Lung microvascular endothelial cell (primary cell): ENCODE measurements around the gene LRRC10B. TPM values are rescaled to one million over a fixed set of nuclear protein-coding genes. Genes with fewer than 3 reads are reported as not detected.
"Not testable (repeated sequence)": the region's sequence is repeated elsewhere in the genome, so short reads cannot be mapped to it uniquely, and the experiment has no call there.

Experiments
- DNase-seq, 2 donors: peaks; one replicate each; pipeline versions ENCODE4 v3.0.0 to v3.0.0-alpha.2; 2010; ENCODE audit warnings: low read depth in 2 of 2
- total RNA-seq: library from RNA; depleted of rRNA; stranded (reverse); fragments of >200 nt; gene quantifications from 2 replicates; pipeline ENCODE4 v1.2.1, GENCODE V29; 2014

LRRC10B gene
- total RNA-seq: not detected in 2 replicates

DNA sequence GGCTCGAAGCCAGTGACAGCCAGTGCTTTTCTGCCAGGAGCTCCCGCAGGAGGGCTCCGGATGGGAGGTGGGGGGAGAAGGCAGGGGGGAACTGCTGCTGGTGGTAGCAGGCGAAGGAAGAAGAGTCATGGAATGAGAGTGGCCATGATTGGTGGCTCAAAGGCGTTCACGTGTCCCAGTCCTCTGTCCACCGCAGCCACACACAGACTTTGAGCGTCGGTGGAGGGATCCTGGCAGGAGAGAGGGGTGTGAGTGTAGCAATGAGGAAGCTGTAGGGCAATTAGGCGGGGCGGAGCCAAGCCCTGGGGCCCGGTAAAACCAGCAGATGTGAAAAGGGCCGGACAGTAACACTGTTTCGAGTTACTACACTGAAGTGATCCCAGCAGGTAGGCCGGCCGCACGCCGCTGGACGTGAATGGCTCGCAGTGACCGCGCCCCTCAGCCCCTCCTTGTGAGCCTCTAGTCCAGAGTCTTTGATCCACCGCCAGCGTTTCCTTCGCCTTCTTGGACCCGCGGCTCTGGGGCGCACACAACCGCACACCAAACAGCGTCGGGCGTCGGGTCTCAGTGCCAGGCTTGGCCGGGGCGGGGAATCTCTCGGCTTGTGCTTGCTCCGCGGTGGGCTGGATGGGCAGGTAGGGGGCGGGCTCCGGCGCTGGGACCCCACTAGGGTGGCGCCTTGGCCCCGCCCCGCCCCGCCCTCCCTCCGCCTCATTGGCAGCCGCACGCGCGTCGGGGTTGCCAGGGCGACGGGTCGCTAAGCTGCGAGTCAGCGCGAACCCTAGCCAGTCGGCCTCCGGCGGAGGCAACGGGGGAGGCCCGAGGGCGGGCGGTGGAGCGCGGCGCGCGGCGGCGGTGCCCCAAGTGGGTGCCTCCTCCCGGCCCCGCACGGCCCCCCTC lies at the start of gene LRRC10B:
Gene LRRC10B, plus strand, starts transcription at position 788 of the 900 bp plus-strand sequence. CDS start 250 bp downstream, outside the sequence.
- no peak for DNase-seq

DNA sequence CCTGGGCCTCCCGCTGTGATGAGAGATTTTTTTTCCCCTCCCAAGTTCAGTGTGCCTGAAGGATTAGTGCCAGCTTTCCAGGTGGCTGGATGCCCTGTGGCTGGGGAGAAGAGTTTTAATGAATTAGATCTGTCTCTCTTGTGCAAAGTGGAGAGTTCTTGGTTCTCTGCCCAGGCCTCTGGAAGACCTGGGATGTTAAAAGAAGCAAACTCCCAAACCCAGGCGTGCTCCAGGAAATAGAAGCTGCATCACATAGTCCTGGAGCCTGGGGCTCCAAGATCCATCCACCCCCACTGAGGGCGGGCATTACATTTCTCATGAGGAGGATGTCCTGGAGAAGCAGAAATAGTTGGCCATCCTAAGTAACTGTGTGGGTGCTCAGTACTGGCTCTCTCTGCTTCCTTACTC lies 48.1 kb upstream of the LRRC10B start:
- DNase-seq: no peak

DNA sequence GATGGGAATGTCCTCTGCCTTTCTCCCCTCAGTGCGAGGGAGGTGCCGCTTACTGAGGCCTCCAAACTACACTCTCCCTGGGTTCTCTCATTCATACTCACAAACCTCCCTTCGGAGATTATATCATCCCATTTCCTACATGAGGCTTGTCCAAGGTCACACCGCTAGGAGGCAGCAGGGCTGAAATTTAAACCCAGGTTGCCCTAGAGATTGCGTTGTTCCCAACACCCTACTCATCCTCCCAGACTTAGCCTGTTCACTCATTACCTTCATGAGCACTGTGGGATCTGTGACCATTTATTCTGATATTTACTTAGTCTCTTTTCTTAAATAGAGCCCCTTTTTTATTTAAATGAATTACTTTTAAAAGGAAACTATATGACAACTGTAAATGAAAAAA lies 47.6 kb upstream of the LRRC10B start:
- DNase-seq: no peak

DNA sequence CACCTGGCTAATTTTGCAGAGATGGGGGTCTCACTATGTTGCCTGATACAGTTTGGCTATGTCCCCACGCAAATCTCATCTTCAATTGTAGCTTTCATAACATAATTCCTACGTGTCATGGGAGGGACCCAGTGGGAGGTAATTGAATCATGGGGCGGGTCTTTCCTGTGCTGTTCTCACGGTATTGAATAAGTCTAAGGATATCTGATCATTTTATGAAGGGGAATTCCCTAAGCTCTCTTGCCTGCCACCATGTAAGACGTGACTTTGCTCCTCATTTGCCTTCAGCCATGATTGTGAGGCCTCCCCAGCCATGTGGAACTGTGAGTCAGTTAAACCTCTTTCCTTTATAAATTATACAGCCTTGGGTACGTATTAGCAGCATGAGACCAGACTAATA lies 40.9 kb upstream of the LRRC10B start:
- not testable (repeated sequence) for DNase-seq

DNA sequence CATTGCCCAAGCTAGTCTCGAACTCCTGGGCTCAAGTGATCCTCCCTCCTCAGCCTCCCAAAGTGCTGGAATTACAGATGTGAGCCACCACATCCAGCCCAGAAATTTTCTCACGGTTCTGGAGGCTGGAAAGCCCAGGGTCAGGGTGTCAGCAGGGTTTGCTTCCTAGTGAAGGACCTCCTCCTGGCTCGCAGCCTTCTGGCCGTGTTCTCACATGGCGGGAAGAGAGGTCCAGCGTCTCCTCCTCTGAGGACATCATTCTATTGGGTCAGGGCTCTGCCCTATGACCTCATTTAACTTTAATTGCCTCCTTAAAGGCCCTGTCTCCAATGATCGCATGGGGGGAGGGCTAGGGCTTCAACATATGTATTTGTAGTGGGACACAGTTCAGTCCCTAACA lies 40.5 kb upstream of the LRRC10B start:
- no peak for DNase-seq

DNA sequence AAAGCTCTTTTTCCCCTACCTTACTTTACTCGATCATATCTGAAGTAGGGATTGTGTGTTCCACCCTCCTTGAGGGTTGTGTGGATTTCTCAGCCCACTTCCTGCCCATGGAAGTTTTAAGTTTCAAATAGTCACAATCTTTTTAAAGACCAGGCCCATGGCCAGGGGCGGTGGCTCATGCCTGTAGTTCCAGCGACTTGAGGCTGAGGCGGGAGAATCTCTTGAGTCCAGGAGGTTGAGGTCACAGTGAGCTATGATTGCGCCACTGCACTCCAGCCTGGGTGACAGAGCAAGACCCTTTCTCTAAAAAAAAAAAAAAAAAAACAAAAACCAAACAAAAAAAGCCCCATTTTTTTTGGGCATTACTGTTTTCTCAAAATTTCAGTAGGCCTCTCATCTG lies 36.3 kb upstream of the LRRC10B start:
- no peak for DNase-seq

DNA sequence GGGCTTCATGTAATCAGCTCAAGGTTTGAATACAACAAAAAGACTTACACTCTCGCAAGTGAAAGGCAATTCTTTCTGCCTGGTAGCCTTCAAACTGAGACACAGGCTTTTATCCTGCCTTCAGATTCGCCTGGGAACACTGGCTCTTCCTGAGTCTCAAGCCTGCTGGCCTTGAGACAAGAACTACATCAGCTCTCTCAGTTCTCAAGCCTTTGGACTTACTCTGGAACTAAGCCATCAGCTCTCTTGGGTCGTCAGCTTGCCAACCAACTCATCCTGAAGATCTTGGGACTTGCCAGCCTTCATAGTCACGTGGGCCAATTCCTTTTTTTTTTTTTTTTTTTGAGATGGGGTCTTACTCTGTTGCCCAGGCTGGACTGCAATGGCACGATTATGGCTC lies 35.7 kb upstream of the LRRC10B start:
- no peak for DNase-seq

DNA sequence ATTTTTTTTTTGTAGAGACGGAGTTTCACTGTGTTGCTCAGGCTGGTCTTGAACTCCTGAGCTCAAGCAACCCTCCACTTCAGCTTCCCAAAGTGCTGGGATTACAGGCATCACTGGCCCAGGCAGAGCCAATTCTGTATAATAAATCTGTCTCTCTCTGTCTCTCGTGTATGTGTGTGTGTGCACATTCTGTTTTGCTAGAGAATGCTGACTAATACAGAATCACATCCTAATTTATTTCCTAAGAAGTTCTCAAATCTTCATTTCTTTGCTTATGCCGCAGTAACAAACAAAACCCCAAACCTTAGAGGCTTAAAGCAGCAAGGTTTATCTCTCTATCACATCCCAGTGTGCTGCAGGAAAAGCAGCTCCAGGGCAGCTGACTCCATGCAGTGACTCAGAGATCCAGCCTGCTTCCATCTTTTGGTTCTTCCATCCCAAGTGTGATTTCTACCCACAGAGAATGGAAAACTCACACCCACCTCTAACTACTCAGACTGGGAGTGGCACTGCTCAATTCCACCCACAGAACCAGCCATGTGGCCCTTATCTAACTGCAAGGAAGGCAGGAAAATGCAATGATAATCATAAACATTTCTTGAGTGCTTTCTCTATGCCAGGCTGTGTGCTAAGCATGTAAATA lies 35.1 kb upstream of the LRRC10B start:
- DNase-seq: no peak

DNA sequence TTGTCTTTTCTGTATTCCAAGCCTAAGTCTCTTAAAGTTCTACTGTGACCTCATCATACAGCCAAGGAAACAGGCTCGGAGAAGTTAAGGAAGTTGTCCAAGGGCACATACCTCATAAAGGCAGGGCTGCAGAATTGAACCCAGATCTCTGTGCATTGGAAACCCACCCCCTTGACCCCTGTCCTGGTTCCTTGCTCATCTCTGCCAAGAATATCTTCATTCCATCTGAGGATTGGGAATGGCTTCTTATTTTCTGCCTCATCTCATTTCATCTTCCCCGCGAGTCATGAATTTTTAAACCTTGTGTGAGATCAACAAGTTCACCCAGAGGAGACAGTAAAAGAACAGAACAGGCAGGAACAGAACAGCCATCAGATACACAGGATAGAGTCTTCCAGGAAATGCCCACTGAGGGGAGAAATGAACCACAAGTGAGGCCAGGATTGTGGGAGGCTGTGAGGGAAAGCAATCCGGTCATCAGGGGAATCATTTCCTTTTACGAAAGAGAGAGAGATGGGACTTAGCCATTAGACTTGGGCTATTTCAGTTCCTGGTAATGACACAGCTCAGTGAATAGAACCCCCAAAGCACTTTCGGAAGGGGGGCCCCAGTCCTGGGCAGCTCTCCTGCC lies 34.4 kb upstream of the LRRC10B start:
- DNase-seq: no peak

DNA sequence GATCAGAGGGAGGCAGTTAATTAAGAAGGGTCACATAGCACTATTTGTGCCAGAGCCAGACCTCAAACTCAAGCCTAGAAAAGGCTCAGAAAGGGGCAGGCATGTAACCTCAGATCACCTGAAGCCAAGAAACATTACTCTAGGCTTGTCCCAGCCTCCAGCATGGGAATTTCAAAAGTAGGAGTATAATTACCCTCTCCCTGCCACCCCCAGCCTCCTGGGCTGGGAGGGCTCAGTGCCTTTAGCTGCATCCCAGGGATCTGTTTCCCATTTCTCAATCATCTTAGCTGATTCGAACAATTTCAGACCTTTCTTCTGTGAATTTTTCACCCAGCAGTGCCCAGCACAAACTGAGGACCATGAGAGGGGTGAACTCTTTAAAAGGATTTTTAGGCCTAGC lies 33.1 kb upstream of the LRRC10B start:
- DNase-seq: no peak

DNA sequence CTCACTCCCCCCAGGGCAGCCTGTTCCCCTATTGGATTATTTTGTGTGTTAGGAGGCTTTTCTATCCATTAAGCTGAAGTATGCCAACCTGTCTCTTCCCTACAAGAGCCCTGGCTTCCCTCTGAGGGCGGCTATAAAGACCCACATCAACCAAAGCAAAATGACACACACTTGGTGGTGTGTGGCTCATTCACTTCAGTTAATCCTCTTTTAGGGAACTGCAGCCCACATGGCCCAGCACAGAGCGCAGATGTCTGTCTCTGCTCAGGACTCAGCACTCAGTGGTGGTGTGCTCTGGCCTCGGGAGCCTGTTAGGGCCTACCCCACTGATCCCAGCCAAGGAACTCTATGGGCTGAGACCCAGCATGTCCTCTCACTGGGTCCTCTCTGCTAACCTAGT lies 32.2 kb upstream of the LRRC10B start:
- no peak for DNase-seq

DNA sequence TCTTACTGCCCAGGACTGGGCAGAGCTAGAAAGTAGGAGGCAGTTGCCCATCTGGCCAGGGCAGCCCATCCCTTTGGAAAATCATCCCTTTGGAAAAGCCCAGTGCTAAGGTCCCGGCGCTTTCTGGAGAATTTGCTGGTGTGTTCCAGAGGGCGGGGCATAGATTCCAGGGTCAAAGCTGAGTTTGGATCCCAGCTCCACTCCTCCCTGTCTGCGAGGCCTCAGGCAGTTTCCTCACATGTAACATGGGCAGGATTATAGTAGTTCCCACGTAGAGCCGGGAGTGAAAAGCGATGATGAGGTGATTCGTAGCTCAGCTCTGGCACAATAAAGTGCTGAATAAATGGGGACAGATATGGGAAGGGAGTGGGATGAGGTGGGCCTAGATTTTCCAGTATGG lies 31.4 kb upstream of the LRRC10B start:
- DNase-seq: no peak

DNA sequence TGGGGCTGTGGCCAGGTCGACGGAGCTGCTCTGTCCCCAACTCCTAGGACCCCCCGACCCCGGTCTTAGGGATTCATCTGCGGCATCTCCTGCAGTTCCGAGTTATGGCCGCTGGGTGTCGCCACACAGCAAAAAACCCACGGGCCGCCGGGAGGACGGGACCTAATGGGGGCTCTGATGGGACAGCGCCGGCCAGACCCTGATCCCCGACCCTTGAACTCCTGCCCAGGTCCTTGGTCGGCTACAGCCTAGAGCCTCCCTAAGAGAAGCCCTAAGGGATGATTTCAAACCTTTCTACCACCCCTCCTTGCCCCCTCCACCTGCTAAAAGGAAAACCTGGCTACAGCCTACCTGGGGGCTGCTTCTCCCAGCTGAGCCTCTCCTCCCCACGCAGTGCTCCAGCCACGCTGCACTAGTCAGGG lies 30.8 kb upstream of the LRRC10B start:
- DNase-seq: peak; percentile 28 to 56

DNA sequence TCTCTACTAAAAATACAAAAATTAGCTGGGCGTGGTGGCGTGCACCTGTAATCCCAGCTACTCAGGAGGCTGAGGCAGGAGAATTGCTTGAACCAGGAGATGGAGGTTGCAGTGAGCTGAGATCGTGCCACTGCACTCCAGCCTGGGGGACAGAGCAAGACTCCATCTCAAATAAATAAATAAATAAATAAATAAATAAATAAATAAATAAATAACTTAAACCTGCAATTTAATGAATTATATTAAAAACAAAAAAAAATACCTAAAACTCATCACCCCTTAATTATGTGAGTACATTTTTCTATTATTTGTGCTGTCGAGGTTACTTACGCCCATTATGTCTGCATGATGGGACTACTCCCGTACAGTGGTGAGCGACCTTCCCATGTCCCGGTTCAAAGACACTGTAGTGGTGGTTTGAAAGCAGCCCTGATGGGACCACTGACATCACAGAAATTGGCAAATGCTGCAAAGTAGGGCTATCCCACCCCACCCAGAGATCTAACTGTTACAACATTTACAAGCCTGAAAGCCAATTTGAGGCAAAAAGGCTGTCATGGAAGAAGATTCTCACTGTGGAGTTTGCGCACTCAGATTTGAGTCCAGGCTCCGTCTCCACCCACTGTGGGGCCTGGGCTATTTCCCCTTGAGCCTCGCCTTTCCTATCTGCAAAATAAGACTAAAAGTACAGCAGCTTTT lies 29.0 kb upstream of the LRRC10B start:
- not testable (repeated sequence) for DNase-seq

DNA sequence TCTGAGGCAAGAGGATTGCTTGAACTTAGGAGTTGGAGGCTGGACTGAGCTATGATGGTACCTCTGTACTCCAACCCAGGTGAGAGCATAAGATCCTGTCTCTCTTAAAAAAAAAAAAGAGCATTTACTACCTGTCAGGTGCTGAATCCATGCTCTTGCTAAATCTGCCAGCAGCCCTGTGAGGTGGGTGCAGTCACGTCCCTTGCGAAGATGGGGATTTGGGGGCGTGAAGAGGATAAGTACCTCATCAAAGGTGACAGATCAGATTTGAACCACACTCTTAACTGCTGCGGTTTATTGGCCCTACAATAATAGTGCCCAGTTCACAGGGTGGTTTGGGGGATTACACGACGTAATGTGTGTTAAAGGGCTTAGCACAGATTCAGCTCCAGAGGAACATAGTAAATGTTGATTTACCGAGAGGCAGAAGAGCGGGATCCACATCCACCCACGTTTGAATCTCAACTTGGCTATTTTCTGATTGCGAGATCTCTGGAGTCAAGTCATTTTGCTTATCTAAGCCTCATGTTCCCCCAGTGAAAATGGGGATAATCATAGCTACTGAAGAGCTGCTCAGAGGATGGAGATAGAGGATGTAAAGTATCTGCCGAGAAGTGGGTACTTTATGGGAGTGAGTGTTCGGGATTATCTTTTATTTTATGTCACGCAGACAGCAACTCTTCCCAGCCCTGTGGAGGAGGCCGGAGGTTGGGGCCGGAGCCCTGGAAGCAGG lies 28.1 kb upstream of the LRRC10B start:
- no peak for DNase-seq

DNA sequence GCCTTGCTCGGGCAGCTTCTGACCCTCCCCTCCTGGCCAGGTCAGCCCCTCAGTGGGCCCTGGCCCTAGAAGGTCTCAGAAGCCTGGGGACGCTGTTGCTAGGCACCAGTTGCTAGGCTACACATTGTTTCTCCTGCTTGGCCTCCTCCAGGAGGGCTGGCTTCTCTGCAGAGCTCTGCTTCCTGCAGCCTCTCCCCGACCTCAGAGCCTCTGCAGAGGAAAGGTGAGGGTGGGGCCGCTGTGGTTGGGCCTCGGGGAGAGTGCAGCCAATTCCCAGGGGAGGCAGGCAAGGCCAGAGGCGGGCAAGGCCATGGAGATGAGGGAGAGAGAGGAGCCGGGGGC lies 27.6 kb upstream of the LRRC10B start:
- DNase-seq: peak in 1 of 2 donors; percentile 19

DNA sequence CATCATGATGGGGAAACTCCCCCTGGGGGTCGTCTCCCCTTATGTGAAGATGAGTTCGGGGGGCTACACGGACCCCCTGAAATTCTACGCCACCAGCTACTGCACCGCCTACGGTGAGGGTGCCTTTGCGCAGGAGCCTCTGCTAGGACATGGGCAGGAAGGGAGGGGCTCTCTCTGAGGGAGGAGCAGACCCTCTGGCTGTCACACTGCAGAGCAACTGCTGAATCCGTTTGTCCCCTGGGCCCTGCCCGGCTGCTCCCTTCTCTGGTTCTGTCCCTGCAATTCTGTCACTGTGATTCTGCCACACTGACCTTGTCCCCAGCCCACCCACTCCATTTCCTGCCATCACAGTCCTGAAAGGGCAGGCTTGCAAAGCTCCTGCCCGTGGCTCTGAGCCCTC lies 26.7 kb upstream of the LRRC10B start:
- no peak for DNase-seq

DNA sequence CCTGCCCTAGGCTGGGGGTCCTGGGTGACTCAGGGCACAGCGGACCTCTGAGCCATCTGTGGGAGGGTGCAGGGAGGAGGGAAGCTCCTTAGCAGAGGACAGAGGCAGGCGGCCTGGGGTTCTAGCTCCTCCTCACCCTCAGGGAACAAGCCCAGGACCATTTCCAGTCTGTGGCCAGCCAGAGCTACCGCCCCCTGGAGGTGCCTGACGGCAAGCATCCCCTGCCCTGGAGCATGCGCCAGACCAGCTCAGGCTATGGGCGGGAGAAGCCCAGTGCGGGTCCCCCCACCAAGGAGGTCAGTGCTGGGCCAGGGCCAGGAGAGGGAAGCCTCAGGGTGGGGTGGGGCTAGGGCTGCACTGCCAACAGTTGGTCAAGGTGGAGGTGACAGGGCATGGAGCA lies 26.0 kb upstream of the LRRC10B start:
- peak; percentile 20 to 35 for DNase-seq

DNA sequence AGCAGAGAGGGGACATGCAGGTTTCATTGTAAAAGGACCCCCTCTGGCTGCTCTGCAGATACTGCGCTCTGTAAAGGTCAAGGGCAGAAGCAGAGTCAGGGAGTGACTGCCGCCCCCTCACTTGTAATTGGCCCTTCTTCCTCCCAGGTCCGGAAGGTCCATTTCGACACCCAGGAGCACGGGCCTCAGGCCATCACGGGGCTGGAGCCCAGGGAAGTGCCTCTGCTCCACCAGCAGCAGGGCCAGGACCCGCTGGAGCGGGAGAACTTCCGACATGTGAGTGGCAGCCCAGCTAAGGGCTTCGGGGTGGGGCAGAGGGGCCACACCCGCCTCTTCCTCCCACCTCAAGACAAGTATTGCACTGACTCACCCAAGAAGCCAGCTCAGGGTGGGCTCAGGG lies 24.0 kb upstream of the LRRC10B start:
- no peak for DNase-seq

DNA sequence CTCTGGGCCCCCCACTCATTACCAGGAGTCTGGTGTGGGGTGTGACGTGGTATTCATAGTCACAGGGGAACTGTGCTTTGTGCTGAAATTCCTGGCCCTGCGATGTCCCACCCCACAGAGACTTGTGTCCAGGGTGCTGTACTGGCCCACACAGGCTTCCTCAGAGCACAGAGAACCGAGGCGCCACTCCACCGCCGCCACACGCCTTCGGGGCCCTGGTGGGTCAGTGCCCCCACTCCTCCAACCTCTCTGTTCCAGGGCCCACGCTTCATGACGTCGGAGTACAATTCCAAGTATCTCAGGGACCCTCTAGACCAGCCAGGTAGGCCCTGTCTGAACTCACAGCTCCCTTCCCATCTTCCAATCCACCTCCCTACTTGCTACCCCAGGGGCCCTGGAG lies 23.5 kb upstream of the LRRC10B start:
- no peak for DNase-seq

DNA sequence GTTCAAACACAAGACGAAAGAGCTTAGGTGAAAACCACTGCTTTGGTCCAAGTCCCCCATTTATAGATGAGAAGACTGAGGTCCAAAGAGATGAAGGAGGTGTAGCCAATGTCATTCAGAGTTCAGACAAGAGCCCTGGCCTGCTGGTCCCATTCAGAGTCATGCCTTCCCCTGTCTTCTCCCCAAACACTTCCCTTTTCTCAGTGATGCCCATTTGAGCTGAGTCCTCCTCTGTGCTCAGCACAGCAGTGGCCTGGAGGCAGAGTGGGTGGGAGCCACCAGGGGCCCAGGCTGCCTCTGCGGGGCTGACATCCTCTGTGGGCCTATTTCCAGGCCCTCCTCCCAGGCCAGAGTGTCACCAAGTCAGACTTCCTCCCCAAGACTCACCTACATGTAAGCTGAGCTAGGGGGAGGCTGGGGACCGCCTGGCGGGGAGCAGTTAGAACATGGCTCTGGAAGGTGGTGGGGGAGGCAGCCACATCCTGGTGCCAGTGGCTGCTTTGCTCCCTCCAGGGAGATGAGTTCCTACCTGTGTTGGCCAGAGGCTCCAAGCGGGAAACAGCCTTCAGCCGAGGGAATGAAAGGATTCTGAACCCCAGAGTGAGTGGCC lies 22.4 kb upstream of the LRRC10B start:
- no peak for DNase-seq
